ENCODE measurements around the gene CXCL11. TPM values are rescaled to one million over a fixed set of nuclear protein-coding genes. Genes with fewer than 3 reads are reported as not detected.

Gene CXCL11
- total and polyA plus RNA-seq, 10 of the 15 experiments (the other 5 are each of a cell fraction or from before 2014, with no cell fraction given) = 0.04 TPM; not detected in 9

- no peak for TF ChIP-seq BCLAF1 (IDR thresholded peaks at IDR 0.05)
- no peak for TF ChIP-seq IRF5 (IDR thresholded peaks at IDR 0.05; ENCODE audit: borderline replicate concordance)
- TF ChIP-seq NFIC (IDR thresholded peaks at IDR 0.05; ENCODE audit: low read depth, low read length) = no peak
- TF ChIP-seq ATF7 (IDR thresholded peaks at IDR 0.05; ENCODE audit: low read depth) = no peak
- TF ChIP-seq PAX5 (IDR thresholded peaks at IDR 0.05; ENCODE audit: borderline replicate concordance, low read depth, low read length) = no peak
These were observed 6.6 kb downstream of the CXCL11 start (continued) for GRCh38 chr4:76029300-76029699.

- Histone ChIP-seq H3K36me3 (ENCODE audit: control insufficient read depth in 2 of 2, insufficient read depth in 2 of 2, low read length in 1 of 2) (no peaks in the 10 kb centered on the region), H3K27me3 (replicated peaks in 1 of 2; ENCODE audit: control insufficient read depth in 2 of 2, insufficient read depth in 2 of 2, low read length in 1 of 2) (no peaks in the 10 kb centered on the region; a peak in 1 of 4 replicates), H3K4me3 (no peak overlapping the region), H3K79me2 (ENCODE audit: control insufficient read depth, insufficient read depth, low read length) (no peaks in the 10 kb centered on the region), H3K4me1 (ENCODE audit: control insufficient read depth, insufficient read depth, low read length) (peaks cover 2% of the 10 kb centered on the region; the same call in 1 of the 2 replicates), H3K27ac (ENCODE audit: control insufficient read depth, insufficient read depth) (no peak overlapping the region), H2AFZ (ENCODE audit: control insufficient read depth, low read depth, low read length) (no peak overlapping the region), H3K4me2 (ENCODE audit: control insufficient read depth, insufficient read depth) (no peak overlapping the region), H3K9me3 (replicated peaks; ENCODE audit: control insufficient read depth, insufficient read depth, low read length) (no peaks in the 10 kb centered on the region), H3K9ac (ENCODE audit: control insufficient read depth, insufficient read depth, low read length) (no peak overlapping the region), H4K20me1 (ENCODE audit: control insufficient read depth, insufficient read depth) (no peaks in the 10 kb centered on the region)
- SMC1A ChIA-PET (ENCODE audit: uncharacterized antibody, unreplicated experiment) = interaction anchor here (0.8 to 1.0 kb wide), 2 partner anchors 27 to 33 kb away, joined by 3 read pairs; no protein-coding TSS in a partner anchor
- POLR2A ChIA-PET = no interaction called here
- ATAC-seq = no peak
- RAD21 ChIA-PET (ENCODE audit: unreplicated experiment) = no interaction called here
- 8% methylated on average over 6 of the region's 6 CpGs for WGBS (ENCODE audit: insufficient coverage, insufficient replicate concordance, low lambda C conversion rate, missing lambda C conversion rate)
- DNase-seq (ENCODE audit: low read depth, low spot score) = no peak
- BruUV-seq (replicated peaks) = no TSS peak
- CTCF ChIA-PET = no interaction called here
- intact Hi-C loops (cut with micrococcal nuclease; ENCODE audit: unreplicated experiment) (no loop called here), in situ Hi-C loops (cut with MboI) (no loop called here)
- FAIRE-seq = no peak
- TF ChIP-seq ATF3 (IDR thresholded peaks at IDR 0.05; ENCODE audit: borderline replicate concordance, extremely low read depth, low read depth, low read length) = no peak
- TF ChIP-seq SREBF1 (IDR thresholded peaks at IDR 0.05; ENCODE audit: low read length) = no peak
- no peak for TF ChIP-seq ZBTB4 (CRISPR knock-in tag; IDR thresholded peaks at IDR 0.05)
- no peak for TF ChIP-seq HDGF (IDR thresholded peaks at IDR 0.05)
- TF ChIP-seq ZNF622 (IDR thresholded peaks at IDR 0.05) = no peak
- no peak for TF ChIP-seq CTCF (IDR thresholded peaks at IDR 0.05 in 2 of 3, conservative IDR thresholded peaks at IDR 0.05 in 1 of 3; ENCODE audit: control insufficient read depth in 2 of 3, extremely low read depth in 1 of 3, insufficient read depth in 1 of 3, low read depth in 3 of 3, low read length in 3 of 3)
- TF ChIP-seq MEF2B (IDR thresholded peaks at IDR 0.05; ENCODE audit: partially characterized antibody, poor library complexity, severe bottlenecking) = no peak
- TF ChIP-seq MYC (IDR thresholded peaks at IDR 0.05; ENCODE audit: insufficient read depth, insufficient read length, insufficient replicate concordance, low read length, severe bottlenecking) = no peak
These were observed 7.5 kb downstream of the CXCL11 start for GRCh38 chr4:76028350-76028765.
